ENCODE data around the gene RB1.

DNA sequence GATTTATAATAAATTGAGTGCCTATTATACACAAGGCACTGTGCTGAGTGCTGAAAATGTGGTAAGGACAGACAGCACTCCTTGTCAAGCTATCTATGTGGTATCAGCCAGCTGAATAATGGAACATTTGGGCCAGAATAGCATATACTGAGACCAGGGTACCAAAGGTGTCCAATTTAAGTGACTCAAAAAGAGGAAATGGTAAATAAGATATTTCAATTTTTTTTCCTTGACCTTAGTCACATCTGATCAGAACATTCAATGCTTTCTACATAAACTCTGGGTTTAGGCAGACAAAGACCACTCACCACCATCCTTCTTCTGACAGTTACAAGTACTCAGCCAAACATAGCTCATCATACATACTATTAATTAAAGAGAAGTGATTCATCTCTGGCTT is 186.1 kb downstream of the RB1 start:
- TF ChIP-seq, protein P1, sequence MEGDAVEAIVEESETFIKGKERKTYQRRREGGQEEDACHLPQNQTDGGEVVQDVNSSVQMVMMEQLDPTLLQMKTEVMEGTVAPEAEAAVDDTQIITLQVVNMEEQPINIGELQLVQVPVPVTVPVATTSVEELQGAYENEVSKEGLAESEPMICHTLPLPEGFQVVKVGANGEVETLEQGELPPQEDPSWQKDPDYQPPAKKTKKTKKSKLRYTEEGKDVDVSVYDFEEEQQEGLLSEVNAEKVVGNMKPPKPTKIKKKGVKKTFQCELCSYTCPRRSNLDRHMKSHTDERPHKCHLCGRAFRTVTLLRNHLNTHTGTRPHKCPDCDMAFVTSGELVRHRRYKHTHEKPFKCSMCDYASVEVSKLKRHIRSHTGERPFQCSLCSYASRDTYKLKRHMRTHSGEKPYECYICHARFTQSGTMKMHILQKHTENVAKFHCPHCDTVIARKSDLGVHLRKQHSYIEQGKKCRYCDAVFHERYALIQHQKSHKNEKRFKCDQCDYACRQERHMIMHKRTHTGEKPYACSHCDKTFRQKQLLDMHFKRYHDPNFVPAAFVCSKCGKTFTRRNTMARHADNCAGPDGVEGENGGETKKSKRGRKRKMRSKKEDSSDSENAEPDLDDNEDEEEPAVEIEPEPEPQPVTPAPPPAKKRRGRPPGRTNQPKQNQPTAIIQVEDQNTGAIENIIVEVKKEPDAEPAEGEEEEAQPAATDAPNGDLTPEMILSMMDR (conservative IDR thresholded peaks at IDR 0.05; ENCODE audit: low read depth, low read length), result no peak
- no peak for TF ChIP-seq EZH2 (IDR thresholded peaks at IDR 0.05; ENCODE audit: borderline replicate concordance, low read depth, low read length, poor library complexity, severe bottlenecking)

Measured in A673 (cell line).